ENCODE measurements around the gene SMYD4.
"Not testable (repeated sequence)": the region's sequence is repeated elsewhere in the genome, so short reads cannot be mapped to it uniquely, and the experiment has no call there.

The SMYD4 gene

GRCh38 chr17:1753767-1754429, 75.8 kb downstream of the SMYD4 start:
- no peak for DNase-seq

GRCh38 chr17:1752425-1753262, 77.1 kb downstream of the SMYD4 start:
- DNase-seq: no peak

- no peak for DNase-seq
These were observed 79.1 kb downstream of the SMYD4 start for GRCh38 chr17:1750628-1751027.

DNA sequence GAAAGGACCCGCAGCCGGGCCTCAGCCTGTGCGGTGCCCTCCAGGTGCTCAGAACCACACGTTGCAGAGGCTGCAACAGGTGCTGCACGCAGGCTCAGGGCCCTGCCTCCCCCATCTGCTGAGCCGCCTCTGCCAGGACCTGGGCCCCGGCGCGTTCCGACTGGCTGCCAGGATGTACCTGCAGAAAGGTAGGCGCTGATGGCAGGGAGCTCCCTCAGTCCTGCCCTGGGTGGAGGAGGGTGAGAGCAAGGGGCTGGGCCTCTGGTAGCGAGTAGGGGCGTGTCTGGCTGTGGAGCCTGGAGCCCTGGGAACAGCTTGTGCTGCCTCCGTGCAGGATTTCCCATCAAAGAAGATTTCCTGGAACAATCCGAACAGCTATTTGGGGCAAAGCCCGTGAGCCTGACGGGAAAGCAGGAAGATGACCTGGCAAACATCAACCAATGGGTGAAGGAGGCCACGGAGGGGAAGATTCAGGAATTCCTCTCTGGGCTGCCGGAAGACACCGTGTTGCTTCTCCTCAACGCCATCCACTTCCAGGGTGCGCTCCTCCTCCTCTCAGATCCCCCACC, 82.6 kb downstream of the SMYD4 start:
- no peak for DNase-seq

GRCh38 chr17:1745513-1746020, 84.1 kb downstream of the SMYD4 start:
- DNase-seq: no peak

DNA sequence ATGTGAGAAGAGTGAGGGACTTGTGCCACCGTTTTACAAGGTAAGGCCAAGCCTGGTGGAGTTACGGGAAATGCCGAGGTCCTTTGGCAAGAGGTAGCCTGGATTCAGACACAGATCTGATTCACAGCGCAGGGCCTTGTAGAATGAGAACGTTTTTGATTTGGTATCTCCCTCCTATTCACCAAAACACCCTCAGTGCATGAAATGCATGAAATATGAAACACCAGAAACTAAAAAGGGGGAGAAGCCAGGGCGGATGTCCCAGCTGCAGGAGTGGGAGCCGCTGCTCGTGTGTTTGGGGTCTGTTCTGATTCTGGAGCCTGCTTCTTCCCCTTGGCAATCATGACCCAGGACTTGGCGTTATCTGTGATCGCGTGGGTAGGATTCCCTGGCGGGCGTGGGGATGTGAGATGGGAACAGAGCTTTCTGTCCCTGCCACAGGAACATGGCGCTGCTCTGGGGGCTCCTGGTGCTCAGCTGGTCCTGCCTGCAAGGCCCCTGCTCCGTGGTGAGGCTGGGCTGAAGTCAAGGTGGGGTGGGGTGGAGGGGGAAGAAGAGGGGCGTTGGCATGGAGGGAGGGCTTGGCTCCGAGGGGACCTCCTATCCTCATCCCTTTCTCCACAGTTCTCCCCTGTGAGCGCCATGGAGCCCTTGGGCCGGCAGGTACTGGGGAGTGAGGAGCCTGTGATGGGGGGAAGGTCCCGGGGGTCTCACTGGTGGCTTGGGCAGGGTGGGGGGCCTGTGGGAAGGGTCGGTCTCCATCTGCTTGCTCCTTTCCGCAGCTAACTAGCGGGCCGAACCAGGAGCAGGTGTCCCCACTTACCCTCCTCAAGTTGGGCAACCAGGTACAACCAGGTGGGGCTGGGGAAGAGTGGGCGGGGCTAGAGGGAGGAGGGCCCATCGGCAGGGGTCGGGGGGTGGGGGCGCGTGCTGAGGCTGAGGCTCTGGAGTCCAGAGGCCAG, 84.9 kb downstream of the SMYD4 start:
- DNase-seq: no peak

GRCh38 chr17:1743088-1743439, 86.6 kb downstream of the SMYD4 start:
- no peak for DNase-seq

DNA sequence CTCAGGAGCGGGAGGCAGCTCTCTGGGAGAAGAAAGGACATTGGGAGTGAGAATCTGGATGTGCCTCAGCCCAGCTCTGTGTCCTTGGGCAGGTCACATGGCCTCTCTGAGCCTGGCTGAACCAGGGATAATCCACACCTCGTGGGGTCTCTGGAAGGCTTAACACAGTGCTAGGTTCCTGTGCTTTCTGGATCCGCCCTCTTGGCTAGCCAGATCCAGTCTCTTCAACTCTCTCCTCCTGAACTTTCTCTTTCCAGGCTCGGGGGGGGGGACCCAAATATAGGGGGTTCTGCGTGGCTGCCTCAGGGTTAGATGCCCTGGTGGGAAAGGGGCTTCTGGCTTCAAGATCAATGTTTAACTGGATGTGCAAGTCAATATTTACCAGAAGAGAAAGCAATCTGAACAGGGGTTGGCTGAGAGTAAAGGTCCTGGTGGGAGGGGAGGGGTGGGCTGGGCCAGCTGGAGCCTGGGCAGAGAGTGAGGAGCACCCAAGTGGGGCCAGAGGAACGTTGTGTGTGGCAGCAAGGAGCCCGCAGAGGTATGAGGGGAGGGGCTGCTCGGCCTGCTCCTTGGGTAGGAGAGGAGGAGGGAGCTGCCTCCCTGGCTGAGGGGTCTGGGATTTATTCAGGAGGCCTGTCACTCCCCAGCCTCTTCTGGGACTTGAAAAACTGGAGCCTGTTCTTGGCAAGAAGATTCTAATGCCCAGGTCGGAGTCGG, 87.2 kb downstream of the SMYD4 start, which contains the start of gene SERPINF2:
SERPINF2 (plus strand) TSS at position 501 of the 717 bp plus-strand sequence. CDS start 2,125 bp downstream, outside the sequence.
- DNase-seq: no peak

GRCh38 chr17:1741899-1742298, 87.8 kb downstream of the SMYD4 start:
- not testable (repeated sequence) for DNase-seq

DNA sequence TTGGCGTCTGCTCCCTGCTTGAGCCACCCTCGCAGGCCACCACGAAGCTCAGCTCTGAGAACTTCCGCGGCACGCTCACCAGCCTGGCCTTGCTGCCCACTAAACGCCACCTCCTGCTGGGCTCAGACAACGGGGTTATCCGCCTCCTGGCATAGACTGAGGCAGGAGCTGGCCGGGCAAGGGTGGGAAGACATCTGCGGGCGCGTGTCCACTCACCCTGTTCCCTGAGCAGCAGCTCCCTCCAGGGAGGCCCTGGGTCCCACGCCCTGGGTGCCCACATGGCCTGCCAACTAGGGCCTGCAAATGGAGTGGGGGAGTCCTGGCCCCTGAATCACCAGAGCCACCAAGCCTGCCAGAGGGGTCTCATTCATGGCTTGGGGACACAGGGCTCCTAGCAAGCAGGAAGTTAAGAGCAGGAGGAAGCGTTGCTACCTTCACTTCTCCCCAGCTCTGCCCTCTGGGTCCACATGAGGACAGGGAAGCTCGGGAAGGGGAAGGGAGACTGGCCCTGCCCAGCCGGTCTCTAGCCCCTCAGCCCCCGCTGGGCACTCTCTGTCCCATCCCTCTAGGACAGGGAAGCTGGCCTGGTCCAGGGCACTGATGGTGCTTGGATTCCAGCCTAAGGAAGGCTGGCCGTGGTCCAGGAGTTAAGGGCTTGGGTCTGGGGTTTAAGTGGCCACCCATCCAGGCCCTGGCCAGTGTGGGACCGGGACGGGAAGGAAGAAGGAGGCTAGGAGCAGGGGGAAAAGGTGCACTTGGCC, 92.0 kb downstream of the SMYD4 start:
- no peak for DNase-seq

DNA sequence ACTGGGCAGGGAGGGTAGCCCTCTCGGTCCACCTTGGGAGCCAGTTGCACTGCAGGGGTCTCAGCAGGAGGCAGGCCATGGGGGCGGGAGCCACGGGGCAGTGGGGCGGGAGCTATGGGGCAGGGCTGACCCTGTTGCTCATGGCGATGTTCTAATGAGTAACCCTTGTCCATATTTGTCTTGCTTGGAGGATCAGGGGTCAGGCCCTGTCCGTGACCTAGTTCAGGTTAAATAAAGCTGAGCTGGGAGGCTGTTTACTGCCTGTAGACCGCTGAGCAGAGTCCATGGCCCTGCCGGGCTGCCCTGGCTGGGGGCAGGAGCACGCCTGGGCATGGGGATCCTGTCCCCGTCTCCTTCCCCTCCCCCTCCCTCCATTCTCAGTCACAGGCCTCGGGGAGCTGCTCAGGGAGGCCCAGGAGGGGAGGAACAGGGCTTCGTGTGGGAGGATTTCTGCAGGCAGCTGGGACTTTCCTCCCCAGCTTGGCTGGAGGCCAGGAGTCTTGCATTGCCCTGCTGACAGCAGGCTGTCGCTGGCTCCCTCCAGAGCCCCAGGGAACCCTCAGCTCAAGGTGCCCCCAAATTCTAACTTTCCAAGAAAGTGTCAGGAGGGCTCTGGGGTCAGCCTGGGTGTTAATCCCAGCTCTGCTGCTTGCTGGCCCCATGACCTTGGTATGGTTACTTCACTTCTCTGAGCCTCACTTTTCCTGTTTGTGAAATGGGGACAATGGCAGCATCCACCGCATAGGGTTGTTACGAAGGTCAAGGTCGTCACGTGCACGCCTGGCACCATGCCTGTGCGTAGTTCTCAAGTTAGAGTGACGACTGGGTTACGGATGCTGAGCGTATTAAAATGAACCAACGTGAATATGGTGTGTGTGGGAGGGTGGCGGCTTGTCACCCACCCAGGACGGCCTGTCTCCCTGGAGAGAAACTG, 93.1 kb downstream of the SMYD4 start:
- no peak for DNase-seq

GRCh38 chr17:1735834-1736347, 93.8 kb downstream of the SMYD4 start:
- no peak for DNase-seq

GRCh38 chr17:1735418-1735817, 94.3 kb downstream of the SMYD4 start:
- no peak for DNase-seq

DNA sequence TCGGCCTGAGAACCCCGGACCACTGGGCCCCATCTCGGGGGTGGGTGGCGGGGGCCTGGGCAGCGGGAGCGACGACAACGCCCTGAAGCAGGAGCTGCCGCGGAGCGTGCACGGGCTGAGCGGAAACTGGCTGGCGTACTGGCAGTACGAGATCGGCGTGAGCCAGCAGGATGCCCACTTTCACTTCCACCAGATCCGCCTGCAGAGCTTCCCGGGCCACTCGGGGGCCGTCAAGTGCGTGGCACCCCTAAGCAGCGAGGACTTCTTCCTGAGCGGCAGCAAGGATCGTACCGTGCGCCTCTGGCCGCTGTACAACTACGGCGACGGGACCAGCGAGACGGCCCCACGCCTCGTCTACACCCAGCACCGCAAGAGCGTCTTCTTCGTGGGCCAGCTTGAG, 95.9 kb downstream of the SMYD4 start:
- DNase-seq: no peak

DNA sequence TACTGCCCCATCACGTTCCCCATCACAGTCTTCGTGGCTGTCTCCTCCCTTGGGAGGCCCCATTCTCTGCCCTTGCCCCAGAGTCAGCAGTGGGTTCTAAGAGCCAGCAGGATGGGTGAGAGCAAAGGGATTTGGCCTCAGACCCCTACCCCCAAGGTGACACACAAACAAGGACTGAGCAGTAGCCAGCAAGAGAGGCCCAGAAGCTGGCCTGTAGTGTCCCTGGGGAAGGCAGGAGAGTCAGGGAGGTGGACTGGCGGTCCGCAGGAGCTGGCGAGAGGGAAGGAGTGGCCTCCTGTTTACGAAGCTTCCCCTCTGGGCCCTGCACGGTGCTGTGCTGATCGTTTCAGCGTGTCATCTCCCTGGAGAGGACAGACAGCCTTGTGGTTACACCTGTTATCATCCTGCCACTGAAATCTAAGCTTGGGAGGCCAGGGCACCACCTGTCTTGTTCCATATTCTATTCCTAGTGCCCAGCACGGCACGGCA, 96.8 kb downstream of the SMYD4 start:
- DNase-seq: no peak

DNA sequence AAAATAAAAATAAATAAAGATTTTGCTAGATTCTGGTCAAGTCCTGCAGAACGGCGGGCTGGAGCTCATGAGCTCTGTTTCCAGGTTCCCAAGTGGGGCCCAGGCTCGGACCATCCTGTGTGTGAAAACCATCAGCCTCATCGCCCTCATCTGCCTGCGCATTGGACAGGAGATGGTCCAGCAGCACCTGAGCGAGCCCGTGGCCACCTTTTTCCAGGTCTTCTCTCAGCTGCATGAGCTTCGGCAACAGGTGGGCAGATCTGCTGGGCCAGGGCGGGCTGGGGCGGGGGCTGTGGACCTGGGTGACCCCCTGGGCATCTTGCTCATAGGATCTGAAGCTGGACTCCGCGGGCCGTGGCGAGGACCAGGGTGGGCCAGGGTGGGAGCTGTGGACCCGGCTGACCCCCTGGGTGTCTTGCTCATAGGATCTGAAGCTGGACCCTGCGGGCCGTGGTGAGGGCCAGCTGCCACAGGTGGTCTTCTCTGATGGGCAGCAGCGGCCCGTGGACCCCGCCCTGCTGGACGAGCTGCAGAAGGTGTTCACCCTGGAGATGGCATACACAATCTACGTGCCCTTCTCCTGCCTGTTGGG, 97.4 kb downstream of the SMYD4 start:
- DNase-seq: no peak

DNA sequence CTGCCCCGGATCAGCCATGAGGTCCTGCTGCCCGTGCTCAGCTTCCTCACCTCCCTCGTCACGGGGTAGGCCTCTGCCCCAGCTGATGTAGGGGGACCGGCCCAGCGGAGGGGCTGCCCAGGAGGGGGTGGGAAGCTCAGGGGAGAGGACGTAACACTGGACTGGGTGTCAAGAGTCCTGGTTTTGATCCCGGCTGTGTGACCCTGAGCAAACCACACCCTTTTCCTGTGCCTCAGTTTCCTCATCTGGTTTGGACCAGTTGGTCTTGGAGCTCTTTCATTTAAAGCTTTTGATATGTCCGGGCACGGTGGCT, 98.6 kb downstream of the SMYD4 start:
- no peak for DNase-seq

DNA sequence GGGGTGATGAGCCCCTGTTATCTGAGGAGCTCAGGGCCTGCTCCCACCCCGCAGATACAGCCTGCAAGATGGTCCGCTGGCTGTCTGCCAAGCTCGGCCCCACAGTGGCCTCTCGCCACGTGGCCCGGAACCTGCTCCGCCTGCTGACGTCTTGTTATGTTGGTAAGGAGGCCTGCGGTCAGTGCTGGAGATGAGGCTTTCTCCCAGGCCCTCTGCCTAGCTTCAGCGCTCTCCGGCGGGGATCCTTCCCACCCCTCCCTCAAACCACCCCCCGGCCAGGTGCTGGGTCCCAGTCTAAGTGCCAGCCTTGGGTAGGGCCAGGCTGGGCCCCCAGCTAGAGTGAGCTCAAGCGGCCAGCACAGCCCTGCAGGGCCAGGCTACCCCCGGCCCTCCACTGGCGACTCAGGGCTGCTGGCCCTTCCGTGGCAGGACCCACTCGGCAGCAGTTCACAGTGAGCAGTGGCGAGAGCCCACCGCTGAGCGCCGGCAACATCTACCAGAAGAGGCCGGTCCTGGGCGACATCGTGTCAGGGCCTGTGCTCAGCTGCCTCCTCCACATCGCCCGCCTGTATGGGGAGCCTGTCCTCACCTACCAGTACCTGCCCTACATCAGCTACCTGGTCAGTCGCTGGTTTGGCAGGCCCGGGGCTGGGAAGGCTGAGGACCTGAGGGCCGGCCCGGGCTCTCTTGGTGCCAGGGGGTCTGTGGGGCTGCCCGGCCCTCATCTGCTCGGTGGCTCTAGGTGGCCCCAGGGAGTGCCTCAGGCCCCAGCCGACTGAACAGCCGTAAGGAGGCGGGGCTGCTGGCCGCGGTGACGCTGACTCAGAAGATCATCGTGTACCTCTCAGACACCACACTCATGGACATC, 99.1 kb downstream of the SMYD4 start:
- DNase-seq: no peak

Measured in midbrain (tissue), 1 donor.